Renal pelvis (tissue), 4 donors: ENCODE measurements around the gene TFR2. TPM values are rescaled to one million over a fixed set of nuclear protein-coding genes. Genes with fewer than 3 reads are reported as not detected.
A peak's percentile ranks its signal among the peaks of the same experiment; 100 is the strongest.
"Not testable (repeated sequence)": the region's sequence is repeated elsewhere in the genome, so short reads cannot be mapped to it uniquely, and the experiment has no call there.

Experiments used
- DNase-seq: peaks from one replicate; pipeline ENCODE4 v3.0.0-alpha.2; 2013
- polyA plus RNA-seq, 3 donors: library from polyadenylated mRNA; unstranded; fragments of 120-200 nt; gene quantifications; one replicate each; pipeline ENCODE4 v1.2.1, GENCODE V29; 2013; ENCODE audit not compliant: insufficient read length in 3 of 3

TFR2 gene
- polyA plus RNA-seq, 3 donors: 0.80 to 1.2 (median 1.1) TPM

DNA sequence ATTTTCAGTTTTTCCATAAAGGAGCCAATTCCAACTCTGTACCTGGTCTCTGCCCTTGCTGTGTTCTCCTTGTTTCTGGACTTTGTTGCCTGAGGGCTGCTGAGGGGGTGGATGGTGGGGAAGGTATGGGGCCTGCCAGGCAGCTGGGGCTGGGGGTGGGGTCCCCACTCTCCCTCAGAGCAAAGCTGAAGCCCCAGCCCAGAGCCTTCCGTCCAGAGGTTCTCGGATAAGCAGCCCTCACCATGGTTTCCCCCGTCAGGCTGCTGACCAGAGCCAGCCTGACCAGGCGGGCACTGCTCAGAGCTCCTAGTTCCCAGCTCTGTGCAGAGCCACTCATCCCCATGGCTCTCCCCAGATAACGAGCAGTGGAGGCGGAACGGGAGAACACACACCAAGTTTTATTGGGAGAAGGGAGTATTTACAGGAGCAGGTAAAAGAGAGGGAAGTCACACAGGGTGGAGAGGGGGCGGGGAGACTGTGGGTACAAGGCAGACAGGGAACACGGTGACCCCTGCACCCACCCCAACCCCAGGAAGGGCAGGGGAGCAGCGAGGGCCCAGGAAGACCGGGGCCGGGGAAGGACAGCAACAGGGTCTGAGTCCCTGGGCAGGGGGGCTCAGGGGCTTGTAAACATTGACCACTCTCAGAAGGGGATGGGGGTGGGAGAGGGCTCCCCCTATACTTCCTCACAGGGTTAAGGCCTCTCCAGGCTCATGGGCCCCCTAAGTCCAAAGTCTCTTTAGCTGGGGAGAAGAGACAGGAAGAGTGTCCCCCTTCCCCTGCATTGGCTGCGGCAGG is 38.0 kb upstream of the TFR2 start:
- no peak for DNase-seq

DNA sequence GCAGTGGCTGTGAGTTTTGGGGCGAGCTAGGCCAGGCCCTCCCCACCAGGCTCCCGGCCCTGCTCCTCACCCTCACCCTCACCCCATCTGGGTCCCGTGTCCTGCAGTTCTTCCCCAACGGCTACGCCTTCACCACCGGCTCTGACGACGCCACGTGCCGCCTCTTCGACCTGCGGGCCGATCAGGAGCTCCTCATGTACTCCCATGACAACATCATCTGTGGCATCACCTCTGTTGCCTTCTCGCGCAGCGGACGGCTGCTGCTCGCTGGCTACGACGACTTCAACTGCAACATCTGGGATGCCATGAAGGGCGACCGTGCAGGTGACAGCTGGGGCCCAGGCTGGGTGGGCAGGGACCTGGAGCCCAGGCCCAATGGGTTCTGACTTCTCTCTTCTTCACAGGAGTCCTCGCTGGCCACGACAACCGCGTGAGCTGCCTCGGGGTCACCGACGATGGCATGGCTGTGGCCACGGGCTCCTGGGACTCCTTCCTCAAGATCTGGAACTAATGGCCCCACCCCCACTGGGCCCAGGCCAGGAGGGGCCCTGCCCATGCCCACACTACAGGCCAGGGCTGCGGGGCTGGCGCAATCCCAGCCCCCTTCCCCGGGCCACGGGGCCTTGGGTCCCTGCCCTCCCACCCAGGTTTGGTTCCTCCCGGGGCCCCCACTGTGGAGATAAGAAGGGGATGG is 37.1 kb upstream of the TFR2 start:
- DNase-seq: no peak

DNA sequence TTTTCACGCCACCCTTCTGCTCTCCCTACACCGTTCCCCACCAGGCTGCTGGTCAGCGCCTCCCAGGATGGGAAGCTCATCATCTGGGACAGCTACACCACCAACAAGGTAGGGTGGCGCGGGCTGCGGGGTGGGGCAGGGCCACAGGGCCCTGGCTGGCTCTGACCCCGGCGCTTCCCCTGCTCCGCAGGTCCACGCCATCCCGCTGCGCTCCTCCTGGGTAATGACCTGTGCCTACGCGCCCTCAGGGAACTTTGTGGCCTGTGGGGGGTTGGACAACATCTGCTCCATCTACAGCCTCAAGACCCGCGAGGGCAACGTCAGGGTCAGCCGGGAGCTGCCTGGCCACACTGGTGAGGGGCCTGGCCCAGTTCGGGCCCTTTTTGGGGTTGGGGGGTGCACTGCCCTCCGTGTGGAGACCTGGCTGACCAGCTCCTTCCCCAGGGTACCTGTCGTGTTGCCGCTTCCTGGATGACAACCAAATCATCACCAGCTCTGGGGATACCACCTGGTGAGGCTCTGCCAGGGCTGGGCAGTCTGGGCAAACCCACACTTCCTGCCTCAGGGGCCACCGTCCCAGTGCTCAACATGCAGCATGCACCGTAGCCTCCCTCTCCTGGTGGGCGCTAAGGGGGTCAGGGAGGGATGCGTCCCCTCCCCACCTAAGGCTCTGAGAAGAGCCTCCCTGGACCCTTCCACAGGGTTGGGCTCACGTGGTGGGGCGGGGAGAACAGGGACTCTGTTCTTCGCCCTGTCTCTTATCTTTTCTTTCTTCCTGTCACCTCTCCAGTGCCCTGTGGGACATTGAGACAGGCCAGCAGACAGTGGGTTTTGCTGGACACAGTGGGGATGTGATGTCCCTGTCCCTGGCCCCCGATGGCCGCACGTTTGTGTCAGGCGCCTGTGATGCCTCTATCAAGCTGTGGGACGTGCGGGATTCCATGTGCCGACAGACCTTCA is 36.2 kb upstream of the TFR2 start:
- no peak for DNase-seq

DNA sequence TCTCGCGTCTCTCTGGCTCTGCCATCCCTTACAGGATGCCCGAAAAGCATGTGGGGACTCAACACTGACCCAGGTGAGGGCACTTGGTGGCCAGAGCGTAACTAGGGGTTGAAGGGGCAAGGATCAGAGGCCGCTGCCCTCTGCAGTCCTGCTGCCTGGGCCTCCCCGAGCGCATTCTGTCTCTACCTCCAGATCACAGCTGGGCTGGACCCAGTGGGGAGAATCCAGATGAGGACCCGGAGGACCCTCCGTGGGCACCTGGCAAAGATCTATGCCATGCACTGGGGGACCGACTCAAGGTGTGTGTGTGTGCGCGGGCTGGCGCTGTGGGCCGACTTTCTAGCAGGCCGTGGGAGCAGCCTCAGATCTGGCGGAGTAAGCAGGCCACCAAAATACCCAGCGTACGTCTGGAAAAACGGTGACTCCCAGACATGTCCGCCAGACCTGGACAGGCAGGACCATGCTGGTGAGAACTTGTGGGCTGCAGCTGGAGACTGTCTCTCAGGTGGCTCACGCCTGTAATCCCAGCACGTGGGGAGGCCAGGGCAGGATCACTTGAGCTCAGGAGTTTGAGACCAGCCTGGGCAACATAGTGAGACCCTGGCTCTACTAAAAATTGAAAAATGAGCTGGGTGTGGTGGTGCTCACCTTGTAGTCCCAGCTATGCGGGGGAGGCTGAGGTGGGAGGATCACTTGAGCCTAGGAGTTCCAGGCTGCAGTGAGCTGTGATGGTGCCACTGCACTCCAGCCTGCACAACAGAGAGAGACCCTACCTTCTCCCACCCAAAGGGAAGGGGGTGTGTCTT is 35.4 kb upstream of the TFR2 start:
- no peak for DNase-seq

DNA sequence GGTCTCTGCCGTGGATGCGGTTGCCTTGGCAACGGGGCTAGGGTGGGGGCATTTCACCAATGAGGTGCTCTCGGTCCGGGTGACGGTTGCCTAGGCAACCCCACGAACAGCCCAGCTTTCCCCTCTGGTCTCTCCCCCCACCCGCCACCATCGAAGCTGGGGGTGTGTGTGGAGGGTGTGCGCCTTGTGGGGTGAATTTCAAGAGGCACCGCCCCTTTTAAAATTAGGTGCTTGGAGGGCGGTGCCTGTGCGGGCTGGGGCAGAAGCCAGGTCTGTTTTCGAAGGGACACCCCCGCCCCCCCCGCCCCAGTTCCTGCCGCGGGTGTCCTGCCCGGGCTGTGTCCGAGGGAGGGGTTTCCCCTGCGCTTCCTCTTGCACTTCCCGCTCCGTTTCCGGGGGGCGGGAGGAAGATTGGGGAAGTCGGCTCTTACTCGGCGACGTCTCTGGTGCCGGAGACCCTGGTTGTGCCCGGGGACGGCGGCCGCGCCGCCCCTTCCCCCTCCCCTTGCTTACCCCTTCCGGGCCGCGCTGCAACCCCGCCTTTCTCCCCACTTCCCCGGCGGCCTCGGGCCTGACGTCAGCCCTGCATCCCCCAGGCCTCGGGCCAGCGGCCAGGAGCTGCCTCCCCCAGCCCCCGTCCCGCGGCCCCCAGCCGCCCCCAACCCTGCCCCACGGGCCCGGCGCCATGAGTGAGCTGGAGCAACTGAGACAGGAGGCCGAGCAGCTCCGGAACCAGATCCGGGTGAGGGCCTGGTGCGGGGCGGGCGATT is 34.4 kb upstream of the TFR2 start:
- DNase-seq: peak; percentile 66

DNA sequence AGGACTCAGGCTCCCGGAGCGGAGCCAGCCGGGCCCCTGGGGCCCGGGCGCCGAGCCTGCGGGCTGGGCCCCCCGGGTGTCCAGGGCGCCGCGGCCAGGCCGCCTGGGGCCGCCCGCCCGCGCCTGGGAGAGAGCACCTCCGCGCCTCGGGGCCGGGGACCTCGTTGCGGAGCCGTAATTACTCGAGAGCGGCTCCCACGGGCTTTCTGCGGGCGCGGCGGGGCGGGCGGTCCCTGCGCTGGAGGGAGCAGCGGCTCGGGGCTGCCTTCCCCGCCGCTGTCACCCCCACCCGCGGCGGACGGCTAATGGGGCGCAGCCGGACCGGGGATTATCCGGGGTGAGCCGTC is 33.7 kb upstream of the TFR2 start:
- DNase-seq: no peak

DNA sequence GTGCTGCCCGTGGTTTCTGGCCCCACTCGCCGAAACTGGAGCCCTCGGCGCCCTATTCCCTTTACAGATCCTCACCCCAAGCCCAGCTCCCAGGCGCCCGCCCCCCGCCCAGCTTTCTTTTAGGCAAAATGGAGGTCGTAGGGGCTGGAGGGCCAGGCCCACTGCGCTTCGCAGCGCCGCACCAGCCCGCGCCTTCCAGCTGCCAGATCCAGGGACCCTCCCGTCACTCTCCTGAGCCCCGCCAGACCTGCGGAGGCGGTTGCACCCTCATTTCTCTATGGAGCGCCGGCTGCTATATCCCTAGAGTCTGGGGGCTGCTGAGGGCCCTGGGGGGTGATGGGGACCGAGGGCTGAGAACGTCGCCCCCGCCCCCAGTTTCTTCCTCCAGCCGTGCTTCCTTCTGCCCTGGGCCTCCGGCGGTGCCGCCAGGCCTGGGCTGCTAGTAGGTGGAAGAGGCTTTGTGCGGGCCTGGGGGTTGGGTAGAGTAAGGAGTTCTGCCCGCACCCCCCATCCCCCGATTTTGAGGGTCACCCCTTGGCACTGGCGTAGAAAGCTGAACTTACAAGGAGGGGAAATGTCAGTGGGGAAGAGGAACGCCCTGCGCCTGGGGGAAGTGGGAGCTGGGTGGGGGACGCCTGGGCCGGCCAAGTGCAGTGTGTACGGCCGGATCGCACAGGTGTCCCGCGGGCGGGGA is 33.2 kb upstream of the TFR2 start:
- DNase-seq: no peak

DNA sequence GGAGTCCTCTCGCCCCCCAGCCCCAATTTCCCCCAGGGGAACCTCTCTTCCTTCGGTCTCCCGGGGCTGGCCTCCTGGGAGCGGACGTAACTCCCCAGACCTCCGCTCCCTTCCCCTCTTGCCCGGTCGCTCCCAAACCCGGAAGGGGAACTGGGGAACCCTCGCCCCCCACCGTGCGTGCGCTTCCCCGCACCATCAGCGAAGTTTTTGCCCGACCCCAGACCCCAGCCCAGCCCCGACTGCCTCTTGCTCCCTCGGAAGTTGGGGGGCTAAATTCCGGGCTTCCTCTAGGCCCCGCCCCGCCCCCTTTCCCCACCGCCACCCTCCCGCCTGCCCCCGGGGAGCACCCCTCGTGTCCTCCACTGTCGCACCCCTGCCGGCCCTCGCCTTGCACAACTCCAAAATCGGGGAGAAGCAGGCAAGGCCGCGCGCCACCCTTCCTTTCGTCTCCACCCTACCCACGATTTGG is 32.6 kb upstream of the TFR2 start:
- no peak for DNase-seq

DNA sequence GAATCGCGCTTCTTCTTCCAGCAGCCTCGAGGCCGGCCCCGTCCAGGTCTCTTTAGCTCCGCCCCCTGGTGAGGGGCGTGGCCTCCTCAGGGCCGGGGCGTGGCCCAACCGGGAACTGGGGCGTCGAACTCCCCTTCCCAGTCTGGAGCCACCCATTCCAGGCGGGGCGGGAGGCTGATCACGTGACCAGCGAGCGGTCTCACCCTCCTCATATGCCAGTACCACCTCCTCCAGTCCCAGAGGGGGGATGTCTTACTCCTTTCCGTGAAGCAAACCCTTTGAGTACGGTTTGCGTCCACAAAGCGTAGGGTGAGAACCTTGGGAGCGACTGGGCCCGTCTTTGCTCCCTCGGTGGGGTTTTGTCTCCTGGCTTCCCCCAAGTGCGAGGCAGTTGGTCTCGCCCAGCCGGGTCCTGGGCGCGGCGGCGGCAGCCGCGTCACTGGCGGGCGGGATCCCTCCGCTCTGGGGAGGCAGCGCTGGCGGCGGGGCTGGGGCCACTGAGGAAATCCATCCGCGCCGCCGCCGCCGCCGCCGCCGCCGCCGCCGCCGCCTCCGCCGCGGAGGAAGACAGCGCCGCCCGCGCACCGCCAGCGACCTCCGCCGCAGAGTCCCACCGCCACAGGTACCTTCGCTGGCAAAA is 32.1 kb upstream of the TFR2 start, which contains the start of gene GNB2:
Gene GNB2, plus strand, starts transcription at position 439 of the 640 bp plus-strand sequence. CDS start 2,526 bp downstream, outside the sequence.
- DNase-seq: peak; percentile 98

DNA sequence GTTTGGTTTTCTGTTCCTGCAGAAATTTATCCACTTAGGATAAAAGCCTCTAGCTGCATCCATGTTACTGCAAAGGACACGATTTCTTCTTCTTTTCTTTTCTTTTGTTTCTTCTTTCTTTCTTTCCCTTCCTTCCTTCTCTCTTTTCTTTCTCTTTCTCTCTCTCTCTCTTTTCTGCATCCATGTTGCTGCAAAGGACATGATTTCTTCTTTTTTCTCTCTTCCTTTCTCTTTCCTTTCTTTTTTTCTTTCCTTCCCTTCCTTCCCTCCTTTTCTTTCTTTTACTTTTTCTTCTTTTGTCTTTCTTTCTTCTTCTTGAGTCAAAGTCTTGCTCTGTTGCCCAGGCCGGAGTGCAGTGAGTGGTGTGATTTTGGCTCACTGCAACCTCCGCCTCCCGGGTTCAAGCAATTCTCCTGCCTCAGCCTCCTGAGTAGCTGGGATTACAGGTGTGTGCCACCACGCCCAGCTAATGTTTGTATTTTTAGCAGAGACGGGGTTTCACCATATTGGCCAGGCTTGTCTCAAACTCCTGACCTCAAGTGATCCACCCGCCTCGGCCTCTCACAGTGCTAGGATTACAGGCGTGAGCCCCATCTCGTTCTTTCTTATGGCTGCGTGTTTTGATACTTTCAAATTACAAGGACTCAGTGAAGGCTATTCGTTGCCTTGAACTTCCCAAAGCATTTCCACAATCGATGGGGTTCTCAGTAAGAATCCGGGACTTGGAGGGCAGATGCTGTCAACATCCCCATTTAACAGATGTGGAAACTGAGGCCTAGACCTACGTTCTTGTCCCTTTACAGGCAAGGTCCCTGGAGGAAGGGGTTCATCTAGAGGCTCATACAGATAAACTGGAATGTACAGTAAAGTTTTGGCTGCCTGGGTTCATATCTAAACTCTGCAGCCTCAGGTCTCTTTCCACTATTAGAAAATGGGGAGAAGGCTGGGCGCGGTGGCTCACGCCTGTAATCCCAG is 30.3 kb upstream of the TFR2 start:
- no peak for DNase-seq

DNA sequence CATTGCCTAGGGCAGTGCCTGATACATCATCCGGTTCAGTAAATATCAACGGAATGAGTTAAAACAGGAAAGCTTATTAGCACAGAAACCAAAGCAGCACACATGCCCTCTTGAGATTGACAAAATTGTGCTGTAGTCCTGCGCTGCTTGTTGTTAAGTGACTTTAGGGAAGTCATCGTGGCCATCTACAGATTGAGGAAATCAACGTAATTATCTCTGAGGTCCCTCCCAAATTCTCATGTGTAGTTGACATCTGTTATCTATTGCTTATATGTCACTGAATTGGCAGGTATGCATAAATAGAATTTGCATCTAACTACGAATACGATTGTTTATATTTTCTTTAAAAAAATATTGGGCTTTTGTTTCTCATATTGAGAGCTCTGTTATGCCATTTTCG is 28.7 kb upstream of the TFR2 start:
- DNase-seq: no peak

DNA sequence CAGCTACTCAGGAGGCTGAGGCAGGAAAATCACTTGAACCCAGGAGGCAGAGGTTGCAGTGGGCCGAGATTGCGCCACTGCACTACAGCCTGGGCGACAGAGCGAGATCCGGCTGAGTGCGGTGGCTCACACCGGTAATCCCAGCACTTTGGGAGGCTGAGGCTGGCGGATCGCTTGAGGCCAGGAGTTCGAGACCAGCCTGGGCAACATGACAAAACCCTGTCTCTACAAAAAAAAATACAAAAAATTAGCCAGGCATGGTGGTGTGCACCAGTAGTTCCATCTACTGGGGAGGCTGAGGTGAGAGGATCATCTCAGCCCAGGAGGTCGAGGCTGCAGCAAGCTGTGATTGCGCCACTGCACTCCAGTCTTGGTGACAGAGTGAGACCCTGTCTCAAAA is 27.8 kb upstream of the TFR2 start:
- DNase-seq: not testable (repeated sequence)

DNA sequence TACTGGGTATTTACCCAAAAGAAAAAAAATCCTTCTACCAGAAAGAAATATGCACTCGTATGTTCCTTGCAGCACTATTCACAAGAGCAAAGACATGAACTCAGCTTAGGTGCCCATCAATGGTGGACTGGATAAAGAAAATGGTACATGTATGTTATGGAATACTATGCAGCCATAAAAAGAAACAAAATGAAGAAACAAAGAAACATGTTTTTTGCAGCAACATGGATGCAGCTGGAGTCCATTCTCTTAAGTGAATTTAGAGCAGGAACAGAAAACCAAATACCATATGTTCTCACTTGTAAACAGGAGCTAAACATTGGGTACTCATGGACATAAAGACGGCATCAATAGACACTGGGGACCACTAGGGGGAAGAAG is 26.7 kb upstream of the TFR2 start:
- no peak for DNase-seq

DNA sequence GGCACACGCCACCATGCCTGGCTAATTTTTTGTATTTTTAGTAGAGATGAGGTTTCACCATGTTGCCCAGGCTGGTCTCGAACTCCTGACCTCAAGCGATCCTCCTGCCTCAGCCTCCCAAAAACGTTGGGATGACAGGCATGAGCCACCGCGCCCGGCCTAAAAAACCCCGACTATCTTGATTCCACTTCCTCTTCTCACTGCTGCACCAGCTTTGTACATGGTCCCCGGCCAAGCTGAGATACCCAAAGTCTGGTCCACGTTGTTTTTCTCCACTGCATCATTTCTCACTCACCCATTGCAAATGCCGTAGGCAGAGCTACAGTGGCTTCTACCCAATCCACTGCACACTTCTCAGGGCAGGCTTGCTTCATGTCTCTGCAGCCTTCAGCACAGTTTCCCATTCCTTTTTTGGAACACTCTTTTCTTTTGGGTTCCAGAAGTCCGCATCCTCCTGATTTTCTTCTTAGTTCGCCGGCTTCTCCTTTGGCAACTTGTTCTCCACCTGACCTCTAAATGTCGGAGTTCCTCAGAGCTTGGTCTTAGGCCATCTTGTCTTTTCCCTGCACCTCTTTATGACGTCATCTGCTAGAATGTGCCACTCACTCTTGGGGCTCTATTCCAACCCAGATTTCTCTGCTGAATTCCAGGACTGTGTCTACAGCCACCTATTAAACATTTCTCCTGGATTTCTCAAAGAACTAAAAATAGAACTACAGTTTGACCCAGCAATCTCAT is 26.1 kb upstream of the TFR2 start:
- no peak for DNase-seq

DNA sequence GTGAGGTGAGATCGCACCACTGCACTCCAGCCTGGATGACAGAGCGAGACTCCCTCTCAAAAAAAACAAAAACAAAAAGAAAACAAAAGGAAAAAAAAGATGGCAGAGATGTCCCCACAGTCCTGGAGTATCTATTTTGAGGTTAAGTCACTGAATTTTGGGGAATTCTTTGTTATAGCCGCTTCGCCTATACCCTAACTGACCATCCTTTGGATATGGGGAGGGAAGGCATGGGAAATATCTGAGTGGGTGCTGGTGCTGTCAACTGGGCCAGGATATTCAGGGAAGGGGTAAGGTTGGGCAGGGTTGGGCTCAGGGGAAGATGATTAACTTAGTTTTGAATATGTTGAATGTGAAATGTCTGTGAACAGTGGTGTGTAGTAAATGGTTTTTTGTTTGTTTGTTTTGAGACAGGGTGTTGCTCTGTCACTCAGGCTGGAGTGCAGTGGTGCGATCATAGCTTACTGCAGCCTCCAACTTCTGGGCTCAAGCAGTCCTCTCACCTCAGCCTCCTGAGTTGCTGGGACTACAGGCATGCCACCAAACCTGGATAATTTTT is 23.9 kb upstream of the TFR2 start:
- DNase-seq: no peak

DNA sequence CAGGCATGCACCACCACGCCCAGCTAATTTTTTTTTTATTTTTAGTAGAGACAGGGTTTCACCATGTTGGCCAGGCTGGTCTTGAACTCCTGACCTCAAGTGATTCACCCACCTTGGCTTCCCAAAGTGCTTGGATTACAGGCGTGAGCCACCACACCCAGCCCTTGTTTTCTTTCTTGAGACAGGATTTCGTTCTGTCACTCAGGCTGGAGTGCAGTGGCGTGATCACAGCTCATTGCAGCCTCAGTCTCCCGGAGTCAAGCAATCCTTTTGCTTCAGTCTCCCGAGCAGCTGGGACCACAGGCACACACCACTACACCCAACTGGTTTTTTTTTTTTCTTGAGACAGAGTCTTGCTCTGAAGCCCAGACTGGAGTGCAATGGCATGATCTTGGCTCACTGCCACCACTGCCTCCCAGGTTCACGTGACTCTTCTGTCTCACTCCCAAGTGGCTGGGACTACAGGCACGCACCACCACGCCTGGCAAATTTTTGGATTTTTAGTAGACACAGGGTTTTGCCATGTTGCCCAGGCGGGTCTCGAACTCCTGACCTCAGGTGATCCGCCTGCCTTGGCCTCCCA is 20.9 kb upstream of the TFR2 start:
- not testable (repeated sequence) for DNase-seq
